ENCODE results near the gene NRL. TPM values are rescaled to one million over a fixed set of nuclear protein-coding genes. Genes with fewer than 3 reads are reported as not detected.

Gene NRL
- total RNA-seq, result 0.95 and 1.0 TPM in 2 replicates

GRCh38 chr14:24114532-24115421, at the start of gene NRL, which contains the start of gene DCAF11:
NRL (minus strand) TSS chr14:24114949; CDS start chr14:24082848, 32,101 bp downstream.
DCAF11 (plus strand) TSS chr14:24114777; CDS start chr14:24115595, 818 bp downstream.

DNA sequence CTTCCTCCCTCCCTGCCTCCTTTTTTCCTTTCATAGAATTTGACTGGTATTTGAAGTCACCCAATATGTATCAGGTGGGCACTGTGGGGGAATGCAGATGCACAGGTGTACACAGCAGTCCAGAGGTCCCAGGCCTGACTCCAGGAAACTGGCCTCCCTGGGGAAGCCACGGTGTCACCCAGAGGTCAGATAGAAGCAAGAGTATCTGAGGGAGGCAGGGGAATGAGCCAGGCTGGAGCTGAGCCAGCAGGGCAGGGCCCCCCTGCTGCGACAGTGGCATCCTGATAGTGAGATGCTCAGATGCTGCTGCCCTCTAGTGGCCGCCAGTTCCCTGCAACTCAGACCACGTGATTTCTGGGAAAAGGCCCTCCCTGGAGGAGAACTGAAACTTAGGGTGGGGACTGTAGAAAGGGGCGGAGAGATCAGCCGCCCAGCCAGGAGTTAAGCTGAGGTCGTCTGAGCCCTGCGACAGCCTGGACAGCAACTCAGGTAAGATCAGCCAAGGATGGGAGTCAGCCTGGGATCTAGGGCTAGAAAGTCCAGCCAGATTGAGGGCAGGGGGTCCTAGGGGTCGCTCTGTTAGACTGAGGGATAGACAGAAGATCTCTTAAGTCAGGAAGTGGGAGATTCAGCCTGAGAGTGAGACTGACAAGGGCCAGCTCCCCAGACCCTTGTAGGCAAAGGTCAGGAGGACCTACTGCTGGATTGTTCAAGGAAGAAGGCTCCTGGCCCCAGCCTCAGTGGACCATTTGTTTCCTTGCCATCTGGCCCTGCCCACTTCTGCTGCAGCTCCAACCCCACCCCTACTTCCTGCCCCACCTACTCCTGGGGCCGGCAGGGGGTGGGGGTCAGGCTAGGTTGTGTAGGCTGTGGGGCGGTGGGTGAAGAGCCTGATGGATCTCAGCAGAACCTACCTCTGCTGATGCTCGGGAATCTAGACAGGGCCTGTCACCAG, 46.4 kb upstream of the NRL start, which contains the start of gene IRF9:
IRF9 (plus strand) TSS at position 416 of the 955 bp plus-strand sequence. CDS start 880 bp downstream, outside the sequence.

DNA sequence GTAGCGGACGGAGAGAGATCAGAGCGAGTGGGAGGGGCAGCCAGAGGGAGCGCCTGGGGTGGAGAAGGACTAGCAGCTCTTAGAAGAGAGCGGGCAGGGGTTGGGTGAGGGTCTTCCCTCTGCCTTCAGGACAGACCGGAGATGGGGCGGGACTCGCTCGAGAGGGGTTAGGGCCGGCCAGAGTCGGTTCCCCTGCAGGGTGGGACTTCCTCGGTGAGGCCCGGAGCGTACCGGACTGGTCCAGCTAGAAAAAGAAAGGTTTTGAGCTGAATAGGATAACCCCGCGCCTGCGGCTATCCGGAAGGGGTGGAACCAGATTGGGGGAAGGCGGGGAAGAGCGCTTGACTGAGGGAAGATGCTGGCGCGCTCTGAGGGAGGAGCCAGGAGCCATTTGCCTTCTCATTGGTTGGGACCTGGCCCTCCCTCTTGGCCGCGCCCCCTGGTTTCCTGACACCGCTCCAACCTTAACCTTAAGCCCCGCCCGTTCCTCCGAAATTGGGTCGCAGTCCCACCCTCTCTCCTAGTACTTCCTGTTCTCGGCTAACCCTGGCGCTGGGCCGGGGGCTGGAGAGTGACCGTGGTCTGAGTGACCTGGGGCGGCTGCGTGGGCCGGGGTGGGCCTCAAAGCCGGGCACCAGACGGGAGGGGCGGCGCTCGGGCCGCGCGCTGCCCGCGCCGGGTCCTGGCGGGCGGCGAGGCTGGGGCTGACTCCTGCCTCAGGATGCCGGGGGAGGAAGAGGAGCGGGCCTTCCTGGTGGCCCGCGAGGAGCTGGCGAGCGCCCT, 32.4 kb upstream of the NRL start, which contains the start of gene RNF31:
RNF31 (plus strand) TSS at position 521 of the 783 bp plus-strand sequence; CDS start at position 722, 201 bp downstream.

DNA sequence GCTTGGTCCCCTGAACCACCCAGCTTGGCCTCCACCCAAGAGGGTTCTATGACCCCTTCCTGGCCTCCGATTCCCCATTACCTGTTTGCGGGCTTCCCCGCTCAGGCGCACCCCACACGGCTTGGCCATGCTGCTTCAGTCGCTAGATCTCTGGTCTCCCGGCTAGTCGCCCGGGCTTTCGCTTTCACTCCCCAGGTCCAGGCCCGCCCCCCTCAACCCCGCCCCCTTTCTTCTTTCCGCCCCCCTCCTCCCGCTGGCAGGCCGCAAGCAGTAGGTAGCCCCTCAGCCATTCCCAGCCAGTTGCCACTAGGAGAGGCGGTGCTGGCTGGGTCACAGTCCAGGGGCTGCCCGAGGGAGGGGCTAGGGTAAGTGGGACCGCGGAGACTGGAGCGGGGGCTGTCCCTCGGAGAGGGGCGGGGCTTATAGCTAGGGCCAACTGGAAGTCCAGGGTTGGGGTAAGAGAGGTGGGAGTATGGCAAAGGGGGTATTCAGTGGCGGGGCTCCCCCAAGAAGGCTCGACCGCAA, 31.8 kb upstream of the NRL start, which contains the start of gene PSME2:
PSME2 (minus strand) TSS at position 158 of the 525 bp plus-strand sequence; CDS start at position 129, 29 bp downstream.

DNA sequence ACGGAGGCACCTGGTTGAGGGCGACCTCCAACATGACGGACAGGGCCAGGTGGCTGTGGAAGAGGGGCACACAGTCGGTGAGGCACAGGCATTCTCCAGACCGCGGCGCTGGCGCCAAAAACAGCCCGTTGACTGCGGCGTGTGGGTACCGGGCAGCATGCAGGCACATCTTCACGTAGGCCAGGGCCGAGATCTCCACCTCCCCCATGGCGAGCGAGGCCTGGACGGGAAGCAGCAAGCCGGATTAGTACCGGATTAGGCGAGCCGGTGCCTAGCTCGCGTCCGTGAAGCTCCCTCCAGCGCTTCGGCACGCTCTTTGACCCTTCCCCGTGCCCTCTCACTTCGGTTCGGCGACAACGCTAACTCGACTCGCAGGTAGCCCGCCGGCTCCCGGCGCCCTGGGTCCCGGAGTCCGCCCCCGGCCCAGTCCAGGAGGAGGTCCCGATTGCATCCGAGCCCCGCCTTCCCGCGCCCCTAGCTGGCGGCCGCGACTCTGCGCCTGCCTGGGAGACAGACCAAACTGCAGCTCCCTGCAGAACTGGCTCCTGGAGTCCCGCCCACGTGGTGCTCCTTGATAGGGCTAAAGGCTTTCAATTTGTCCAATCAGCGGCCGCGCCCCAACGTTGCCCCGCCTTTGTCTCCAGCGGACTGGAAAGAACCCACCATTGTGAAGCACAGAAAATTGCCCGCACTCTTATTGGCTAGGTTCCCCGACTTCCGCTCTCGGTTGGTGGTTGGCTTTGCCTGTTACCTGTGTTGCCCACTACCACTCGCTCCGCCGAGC, 26.5 kb upstream of the NRL start, which contains the start of gene EMC9:
EMC9 (minus strand) TSS at position 495 of the 784 bp plus-strand sequence; CDS start at position 208, 287 bp downstream.

DNA sequence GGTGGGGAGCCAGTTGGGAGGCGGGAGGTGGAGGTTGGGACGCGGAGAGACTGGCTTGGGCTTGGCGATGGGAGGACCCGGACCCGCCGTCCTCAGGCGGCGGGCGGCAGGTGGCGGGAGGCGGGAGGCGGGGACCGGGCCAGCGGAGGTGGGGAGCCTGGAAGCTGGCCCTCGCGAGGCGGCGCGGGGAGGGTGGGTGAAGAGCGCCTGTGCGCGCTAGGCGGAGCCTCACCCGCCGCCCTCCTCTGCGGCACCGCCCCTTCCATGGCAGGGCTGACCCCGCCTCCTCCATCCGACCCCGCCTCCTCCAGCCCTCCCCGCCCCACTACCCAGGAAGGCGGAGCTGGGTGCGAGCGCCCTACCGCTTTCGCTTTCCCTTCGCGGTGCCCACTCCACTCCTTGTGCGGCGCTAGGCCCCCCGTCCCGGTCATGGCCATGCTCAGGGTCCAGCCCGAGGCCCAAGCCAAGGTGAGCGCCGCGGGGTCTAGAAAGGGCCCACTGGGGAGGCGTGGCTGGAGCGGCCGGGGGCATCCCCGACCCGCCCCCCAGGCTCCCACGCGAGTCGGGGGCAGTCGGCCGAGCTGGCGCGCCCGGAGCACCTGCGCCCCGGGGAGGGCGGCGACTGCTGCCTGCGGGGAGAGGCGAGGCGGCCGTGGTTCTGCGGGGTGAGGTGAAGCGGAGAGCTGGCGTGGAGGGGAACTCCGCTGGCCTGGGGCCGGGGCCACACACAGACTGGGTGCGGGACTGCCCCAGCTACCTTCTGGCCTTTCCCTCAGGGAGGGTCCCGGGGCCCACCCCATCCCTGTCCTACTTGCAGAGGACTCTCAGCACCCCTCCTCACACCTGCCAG, 21.3 kb upstream of the NRL start, which contains the start of gene PSME1:
PSME1 (plus strand) TSS at position 361 of the 850 bp plus-strand sequence; CDS start at position 430, 69 bp downstream.

GRCh38 chr14:24130380-24130716, 15.6 kb upstream of the NRL start, which contains the start of gene FITM1:
FITM1 (plus strand) TSS chr14:24130659; CDS start chr14:24131564, 905 bp downstream.

GRCh38 chr14:24093901-24094840, 20.6 kb downstream of the NRL start, which contains the start of gene PCK2:
PCK2 (plus strand) TSS chr14:24094311; CDS start chr14:24094406, 95 bp downstream.

DNA sequence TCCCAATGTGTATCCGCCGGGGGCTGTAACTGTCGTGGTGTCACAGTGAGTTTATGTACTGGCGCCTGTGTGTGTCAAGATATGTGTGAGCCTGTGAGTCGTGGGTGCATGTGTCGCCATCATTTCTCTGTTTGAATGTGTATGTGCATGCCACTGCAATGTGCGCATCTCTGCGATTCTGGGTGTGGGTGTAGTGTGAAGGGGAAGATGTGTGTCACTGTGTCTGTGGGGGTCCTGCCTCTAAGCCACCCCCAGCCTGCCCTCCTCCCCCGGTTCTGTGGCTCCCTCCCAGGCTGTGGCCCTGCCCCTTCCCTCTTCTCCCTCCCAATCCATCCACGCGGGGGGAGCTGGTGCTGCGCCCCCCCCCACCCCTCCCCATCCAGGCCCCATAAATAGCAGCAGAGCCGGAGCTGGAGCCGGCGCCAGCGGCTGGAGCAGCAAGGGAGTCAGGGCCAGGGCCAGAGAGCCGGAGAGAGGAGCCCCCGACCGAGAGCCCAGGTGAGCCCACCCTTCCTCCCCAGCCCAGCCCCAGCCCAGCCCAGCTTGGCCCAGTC, 43.5 kb downstream of the NRL start, which contains the start of gene CPNE6:
CPNE6 (plus strand) TSS at position 419 of the 554 bp plus-strand sequence. CDS start 1,375 bp downstream, outside the sequence.

GRCh38 chr14:24051789-24052655, 62.7 kb downstream of the NRL start, which contains the start of gene CARMIL3:
CARMIL3 (plus strand) TSS chr14:24052009; CDS start chr14:24052154, 145 bp downstream.

Other genes starting within 250 kb of the NRL start
- 61.6 and 72.0 TPM in 2 replicates for gene DHRS4, start 161.2 kb downstream of the NRL start, total RNA-seq
- 21.6 and 26.6 TPM in 2 replicates for gene DHRS4L2, start 126.0 kb downstream of the NRL start, total RNA-seq
- gene CARMIL3, start 62.9 kb downstream of the NRL start, total RNA-seq, result under 0.01 and 0.17 TPM in 2 replicates
- gene CPNE6, start 43.4 kb downstream of the NRL start, total RNA-seq, result not detected in 2 replicates
- gene PCK2, start 20.6 kb downstream of the NRL start, total RNA-seq, result 14.5 and 17.0 TPM in 2 replicates
- gene DCAF11, start 172 bp downstream of the NRL start, total RNA-seq, result 58.0 and 74.9 TPM in 2 replicates
- gene FITM1, start 15.7 kb upstream of the NRL start, total RNA-seq, result 0.16 TPM in 1 of 2 replicates, not detected in the other
- gene PSME1, start 21.2 kb upstream of the NRL start, total RNA-seq, result 93.1 and 102 TPM in 2 replicates
- gene EMC9, start 26.6 kb upstream of the NRL start, total RNA-seq, result 11.9 and 13.9 TPM in 2 replicates
- gene PSME2, start 31.7 kb upstream of the NRL start, total RNA-seq, result 60.0 and 106 TPM in 2 replicates
- gene RNF31, start 32.5 kb upstream of the NRL start, total RNA-seq, result 22.2 and 25.8 TPM in 2 replicates
- gene IRF9, start 46.3 kb upstream of the NRL start, total RNA-seq, result 101 and 116 TPM in 2 replicates
- gene REC8, start 57.1 kb upstream of the NRL start, total RNA-seq, result 0.77 and 1.4 TPM in 2 replicates
- 24.0 and 24.3 TPM in 2 replicates for gene IPO4, start 73.9 kb upstream of the NRL start, total RNA-seq
- 50.9 and 54.5 TPM in 2 replicates for gene TM9SF1, start 80.5 kb upstream of the NRL start, total RNA-seq
- gene TSSK4, start 90.7 kb upstream of the NRL start, total RNA-seq, result 0.16 TPM in 1 of 2 replicates, not detected in the other
- gene CHMP4A, start 98.5 kb upstream of the NRL start, total RNA-seq, result 18.6 and 23.8 TPM in 2 replicates
- 15.3 and 17.8 TPM in 2 replicates for gene MDP1, start 101.1 kb upstream of the NRL start, total RNA-seq
- 277 and 335 TPM in 2 replicates for gene NEDD8, start 117.4 kb upstream of the NRL start, total RNA-seq
- 118 and 120 TPM in 2 replicates for gene GMPR2, start 118.0 kb upstream of the NRL start, total RNA-seq
- gene TINF2, start 127.7 kb upstream of the NRL start, total RNA-seq, result 36.6 and 48.1 TPM in 2 replicates
- gene TGM1, start 148.2 kb upstream of the NRL start, total RNA-seq, result 0.16 and 0.86 TPM in 2 replicates
- gene RABGGTA, start 156.6 kb upstream of the NRL start, total RNA-seq, result 16.9 and 18.7 TPM in 2 replicates
- gene DHRS1, start 184.8 kb upstream of the NRL start, total RNA-seq, result 11.2 and 14.7 TPM in 2 replicates
- 13.4 and 13.9 TPM in 2 replicates for gene NOP9, start 184.9 kb upstream of the NRL start, total RNA-seq
- 1.3 and 1.4 TPM in 2 replicates for gene CIDEB, start 193.0 kb upstream of the NRL start, total RNA-seq
- 1.9 and 2.7 TPM in 2 replicates for gene LTB4R2, start 195.2 kb upstream of the NRL start, total RNA-seq
- gene LTB4R, start 196.6 kb upstream of the NRL start, total RNA-seq, result 0.94 and 1.1 TPM in 2 replicates
- 1.4 and 9.3 TPM in 2 replicates for gene ADCY4, start 220.1 kb upstream of the NRL start, total RNA-seq
- 2.5 and 6.2 TPM in 2 replicates for gene RIPK3, start 225.0 kb upstream of the NRL start, total RNA-seq